ENCODE measurements around the gene AGR2.

AGR2 gene

DNA sequence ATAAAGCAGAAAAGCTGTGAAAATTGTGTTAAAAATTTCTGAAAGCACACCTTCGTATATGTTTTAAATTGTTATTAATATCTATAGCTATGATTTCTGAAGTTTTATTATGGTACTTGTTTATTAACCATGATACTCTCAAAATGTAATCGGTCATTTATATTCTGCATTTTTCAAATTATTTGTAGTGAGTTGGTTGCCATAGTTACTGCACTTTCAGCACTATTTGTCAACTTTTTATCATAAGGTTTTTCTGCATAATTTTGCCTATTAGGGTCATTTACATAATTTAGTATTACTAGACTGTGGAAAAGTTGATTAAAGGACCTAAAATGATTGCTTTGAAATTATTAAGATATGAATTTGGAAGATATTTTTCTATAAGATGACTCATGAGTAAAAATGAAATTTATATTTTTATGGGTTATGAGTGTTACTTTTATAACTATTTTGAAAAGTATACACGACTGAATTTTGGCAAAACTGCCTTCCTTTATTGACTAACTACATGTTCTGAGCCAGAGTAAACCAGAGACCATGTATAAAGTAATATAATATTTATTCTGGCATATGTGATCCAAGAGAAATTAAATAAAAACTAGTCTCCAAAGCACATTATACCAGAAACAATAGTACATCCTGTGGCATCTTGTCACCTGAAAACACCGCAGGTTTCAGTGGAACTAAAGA, 7.9 kb upstream of the AGR2 start:
- DNase-seq: no peak

DNA sequence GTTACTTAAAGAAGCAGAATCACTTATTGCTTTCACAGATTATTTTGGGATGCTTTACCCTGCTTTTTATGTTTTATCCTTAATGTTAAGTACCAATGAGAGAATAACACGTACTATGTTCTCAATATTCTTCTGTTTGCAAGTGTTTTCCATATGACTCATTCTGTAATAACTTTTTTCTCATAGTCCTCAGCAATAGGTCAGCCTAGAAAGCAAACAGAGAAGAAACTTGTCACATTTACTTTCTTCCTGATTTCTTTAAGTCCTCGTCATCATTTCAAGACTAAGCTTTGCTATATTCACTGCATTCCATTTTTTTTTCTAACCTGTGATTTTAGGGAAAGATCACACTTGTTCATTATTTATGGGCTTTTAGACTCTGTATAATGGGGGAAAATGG, 6.8 kb upstream of the AGR2 start:
- DNase-seq: no peak

DNA sequence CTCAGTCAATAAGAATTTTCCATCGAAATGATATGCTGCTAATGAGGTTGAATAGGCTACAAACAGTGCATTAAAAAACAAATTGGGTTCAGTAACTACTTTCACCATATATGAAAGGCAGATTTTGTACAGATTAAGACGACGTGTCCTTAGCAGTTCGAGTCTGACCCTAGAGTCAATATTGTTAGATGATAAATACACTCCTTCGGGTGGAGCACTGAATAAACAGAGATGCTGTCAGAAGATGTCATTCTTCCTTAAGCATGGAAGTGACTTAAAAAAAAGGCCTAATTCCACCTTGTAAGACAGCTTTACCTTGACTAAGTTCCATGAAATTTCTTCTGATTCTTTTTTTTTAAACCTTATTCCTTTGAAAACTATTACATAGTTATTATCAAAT, 5.8 kb upstream of the AGR2 start:
- DNase-seq: no peak

DNA sequence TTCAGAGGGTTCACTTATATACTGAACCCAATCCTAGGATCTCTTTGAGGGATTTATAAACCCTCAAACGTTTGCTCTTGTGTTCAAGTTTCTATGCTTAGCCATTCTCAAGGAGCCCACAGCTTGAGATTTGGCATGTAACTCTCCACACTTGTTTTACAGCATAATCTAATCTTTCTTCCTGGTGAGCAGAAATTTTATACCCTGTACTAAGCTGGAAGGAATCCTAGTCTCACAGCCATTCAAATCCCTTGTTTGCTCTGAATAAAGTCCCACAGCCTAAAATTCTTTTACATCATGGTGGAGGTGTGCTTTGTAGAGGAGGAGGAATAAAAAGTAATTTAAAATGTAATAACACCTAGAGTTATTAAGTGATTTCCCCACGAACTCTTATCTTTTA, 5.3 kb upstream of the AGR2 start:
- DNase-seq: no peak

DNA sequence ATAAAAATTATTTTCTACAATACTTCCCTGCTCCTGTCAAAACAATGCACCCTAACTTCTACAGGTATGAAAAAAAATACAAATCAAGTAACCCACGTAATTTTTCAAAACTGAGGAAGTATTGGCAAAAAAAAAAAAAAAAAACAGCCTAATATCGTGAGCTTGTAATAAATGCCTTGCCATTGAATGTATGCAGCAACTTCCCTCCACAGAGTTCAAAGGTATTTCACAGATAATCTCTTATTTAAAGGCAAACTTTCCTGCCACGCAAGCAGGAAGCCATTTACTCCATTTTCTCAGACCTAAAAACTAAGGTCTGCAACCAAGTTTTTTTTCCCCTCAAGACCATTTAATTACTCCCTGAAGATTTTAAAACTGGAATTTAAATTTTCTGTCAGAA, 642 bp upstream of the AGR2 start:
- DNase-seq: no peak

DNA sequence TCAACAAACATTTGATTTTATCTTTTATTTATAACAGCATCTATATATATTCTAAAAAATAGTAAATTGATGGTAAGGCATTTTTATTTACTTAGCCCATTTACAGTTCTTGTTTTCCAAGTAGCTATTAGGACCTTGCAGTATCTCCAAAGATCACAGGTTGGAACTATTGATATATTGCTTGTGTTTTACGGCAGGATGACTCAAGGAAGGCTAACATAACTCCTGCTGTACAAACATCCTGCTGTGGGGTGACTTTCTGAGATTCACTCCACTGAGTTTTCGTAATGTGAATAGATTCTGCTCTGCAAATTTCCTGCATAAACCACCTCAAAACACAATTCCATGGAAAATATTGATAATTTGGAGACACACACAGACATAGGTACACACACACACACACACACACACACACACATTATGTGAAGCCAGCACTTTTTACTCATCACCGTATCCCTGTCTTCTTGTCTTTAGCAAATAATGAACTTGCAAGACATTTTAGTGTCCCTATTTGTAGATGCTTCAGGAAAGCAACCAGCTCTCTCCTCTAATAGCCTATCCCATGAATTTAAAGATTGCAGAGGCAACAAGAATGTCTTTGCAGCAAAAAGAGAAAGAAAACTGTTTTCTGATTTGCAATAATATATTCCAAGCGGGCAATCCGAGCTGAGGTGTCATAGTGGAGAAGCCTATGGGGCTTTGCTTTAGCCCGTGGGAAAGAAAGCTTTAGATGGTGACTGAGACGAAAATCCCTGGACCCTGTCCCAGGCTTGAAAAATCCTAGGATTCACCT, 722 bp downstream of the AGR2 start:
- DNase-seq: no peak

DNA sequence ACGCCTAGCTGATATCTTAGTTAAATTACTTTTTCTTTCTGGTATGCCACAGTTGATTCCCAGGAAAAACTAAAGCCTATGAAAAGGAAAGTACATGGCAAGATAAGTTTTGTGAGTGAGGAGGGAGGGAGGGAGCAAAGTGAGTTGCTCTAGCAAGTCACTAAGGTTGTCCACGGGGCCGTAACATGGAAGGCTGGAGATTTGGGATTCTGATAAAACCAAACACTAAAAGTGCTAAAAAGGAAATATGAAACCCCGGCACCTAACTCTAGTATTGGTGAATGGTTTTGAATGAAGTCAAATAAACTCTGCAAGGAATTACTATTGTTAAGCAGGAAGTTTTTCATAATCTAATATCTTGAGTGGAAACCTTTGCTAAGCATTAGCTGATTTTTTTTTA, 1.7 kb downstream of the AGR2 start:
- no peak for DNase-seq

DNA sequence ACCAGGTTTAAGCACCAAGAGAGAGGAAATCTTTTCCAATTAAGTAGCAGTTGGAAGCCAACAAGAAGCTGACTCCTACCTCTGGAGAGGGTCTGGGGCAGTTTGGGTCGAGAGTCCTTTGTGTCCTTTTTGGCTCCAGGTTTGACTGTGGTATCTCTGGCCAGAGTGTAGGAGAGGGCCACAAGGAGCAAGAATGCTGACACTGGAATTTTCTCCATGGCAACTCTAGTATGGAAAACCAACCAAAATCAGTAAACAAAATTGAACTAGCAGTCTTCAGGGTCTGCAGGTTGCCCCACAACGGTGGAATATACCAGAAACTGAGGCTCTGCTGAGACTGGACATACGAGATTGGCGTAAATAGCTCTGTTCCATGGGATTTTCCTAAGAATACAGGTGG, 3.2 kb downstream of the AGR2 start:
- no peak for DNase-seq

DNA sequence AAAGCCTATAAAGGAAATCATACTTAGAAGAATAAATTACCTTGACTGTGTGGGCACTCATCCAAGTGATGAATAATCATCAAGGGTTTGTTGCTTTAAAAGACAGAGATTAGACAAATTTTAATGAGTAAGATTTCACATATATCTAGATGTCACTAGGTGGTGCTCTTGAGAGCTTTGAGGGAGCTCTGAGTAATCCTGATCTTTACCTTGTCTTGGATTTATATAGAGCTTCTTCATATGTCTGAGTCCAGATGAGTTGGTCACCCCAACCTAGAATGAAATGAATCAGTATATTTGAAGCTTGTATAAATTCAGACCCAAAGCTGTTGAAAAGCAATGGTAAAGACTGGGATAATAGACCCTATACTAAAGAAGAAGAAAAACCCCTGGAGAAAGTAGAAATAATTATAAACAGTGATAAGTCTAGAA, 3.7 kb downstream of the AGR2 start:
- DNase-seq: peak in 1 of 5 donors; percentile 18

DNA sequence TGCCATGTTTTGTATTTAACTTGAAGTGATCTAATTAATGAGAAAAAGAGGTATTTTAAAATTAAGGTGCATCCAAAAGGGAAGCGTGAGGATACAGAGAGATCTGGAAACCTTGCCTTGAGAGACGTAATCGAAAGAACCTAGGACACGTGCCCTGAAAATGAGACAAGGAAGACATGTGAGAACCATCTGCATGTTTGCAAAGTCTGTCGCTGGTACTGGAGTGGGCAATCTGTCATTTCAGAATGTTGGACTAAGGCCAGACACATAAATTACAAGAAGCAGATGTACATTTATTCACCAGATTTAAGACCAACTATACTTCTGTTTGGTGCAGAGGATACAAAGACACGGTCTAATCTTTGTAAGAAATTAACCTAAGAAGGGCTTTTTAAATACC, 9.2 kb downstream of the AGR2 start:
- no peak for DNase-seq

DNA sequence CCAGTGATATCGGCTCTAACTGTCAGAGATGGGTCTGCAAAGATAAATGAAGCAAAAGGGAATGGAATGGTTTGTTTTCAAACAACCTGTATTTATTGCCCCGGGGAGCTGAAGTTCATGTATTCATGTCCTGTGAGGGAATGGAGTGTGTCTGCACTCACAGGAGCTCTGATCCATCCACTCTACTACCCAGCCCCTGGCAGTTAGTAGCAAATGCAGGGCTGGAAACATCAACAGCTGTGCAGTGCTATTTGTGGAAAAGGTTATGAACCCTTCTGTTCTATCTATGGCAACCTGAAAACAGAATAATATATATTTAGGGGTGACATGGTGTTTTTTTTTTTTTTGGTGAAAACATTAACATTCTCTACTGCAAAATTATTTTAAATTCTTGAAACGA, 9.8 kb downstream of the AGR2 start:
- no peak for DNase-seq

DNA sequence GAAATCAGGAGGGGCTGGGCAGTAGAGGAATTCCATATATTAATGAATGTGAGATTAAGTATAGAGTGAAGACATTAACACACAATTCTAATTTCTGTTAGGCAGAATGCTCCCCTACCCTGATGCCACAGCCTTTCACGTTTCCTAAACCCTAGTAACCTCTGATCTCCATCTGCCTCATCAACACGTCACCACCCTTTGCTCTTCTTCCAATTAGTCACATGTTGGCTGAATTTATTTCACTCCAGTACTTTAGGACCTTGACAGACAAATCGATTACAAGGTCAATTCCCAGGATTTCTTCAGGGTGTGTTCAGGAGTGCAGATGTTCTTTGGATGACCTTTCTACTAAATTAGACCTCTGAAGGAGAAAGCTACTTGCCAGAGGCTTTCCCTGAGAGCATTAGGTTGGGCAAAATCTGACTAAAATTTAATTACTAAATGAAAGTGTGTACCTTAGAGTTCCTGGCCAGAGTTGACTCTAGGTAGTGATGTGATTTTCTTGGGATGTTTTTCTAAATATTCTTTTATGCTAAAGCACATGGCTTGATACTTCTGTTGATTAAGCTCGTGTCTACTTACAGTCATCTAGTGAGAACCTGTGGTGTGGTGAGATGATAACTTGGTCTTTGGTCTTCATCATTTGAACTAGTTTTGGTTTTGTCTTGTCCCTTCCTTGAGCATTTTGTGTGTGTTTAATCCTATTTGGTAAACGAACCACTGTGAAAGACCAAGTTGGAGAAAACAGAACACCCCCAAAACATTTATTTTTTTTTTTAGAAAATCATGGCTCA, 12.7 kb downstream of the AGR2 start:
- DNase-seq: peak in 1 of 5 donors; percentile 13

DNA sequence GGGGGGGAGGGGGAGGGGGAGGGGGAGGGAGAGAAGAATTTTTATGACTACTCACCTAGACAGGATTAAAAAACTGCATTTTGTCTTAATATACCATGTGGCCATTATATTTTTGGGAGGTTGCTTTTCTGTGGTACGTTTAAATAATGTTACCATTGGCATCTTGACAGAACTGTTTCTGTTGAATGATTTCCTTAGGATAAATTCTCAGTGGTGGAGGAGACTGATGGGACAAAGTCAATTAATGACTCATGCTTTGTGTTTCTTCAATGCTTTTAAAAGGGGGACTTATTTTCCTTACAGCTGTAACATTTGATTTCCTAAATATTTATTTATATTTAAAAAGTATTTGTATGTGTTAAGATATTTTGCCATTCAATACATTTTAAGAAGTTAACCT, 13.7 kb downstream of the AGR2 start:
- no peak for DNase-seq

DNA sequence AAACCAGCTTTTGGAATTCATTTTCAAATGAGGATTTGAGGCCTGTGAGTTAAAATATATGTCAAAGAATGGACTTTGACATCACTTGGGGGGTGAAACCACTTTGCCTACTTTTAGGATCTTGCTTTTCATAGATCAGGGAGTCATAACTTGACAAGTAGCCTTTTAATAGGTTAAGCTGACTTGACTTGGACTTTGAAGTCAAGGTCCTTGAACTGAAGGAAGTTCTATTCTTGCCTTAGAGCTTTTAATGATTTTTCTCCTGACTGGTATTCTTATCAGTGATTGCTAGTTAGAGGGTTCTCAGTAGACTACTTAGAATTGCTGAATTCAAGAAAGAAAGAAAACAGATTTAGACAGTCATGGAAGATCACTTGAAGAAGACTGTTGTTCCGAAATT, 17.7 kb downstream of the AGR2 start:
- no peak for DNase-seq

DNA sequence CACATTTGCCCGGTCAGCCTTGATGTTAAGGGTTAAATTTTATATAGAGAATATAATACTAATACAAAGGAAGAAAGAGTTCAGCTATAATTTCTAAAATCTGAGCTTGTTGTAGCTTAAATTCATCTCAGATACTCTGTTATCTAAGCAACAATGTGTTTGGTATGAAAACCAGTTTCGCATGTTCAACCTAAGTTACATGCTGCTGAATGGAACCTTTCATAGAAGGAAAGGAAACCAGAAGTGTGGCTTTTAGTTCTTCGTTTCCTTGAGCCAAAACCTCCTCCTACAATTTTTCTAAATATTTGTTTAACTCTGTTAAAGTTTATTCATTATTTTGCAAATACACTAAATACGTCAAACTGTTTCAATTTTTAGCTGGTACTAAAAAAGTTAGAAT, 18.5 kb downstream of the AGR2 start:
- no peak for DNase-seq

DNA sequence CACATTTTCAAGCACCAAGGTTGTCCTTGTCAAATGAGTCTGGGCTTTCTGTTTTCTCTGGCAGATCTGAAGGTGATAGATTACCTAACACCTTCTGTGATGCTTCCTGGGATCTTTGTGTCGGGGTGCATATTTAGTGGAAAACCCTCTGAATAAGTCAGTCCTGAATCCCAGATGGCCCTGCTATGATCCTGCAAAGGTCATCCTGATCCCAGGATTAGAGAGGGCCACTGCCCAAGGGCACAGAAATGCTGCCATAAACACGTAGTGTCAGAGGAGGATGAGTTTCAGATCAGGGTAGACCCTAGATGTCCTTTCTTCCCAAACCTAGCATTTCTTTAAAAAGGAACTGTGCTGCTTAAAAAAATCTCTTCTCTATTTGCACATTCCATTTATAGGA, 19.0 kb downstream of the AGR2 start:
- DNase-seq: no peak

DNA sequence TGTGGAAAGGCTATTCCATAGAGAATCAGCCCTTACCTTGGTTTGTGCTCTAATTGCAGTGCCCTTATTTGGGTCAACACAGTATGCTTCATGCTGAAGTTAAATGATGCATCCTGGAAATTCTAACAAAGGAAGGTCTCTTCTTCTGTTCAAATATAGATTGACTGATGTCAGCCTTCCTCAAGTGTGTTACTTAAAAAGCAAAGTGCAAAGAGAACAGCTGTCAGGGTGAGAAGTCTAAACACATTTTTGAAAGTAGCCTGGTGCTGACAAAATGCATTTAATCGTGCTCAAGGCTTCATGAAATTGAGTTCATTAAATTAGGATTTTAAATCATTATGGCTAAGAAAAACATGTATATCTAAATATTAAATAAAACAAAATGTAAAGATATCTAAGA, 19.5 kb downstream of the AGR2 start:
- no peak for DNase-seq

DNA sequence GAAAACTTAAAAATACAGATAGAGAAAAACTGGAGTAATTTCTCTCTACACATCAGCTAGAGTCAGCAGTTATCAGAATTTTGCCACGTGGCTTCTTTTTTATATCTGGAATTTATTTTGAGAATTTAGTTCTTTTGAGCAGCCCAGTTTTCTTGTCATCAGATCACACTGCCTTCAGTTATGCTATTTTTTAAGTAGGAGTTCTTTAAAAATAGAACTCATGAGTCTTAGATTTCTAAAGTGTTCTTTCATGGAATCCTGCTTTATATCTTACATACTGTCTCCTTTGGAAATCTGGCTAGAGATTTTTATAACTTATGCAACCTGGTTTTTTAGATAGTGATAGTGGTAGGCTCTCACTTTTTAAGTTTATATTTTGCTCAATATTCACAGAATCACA, 24.2 kb downstream of the AGR2 start:
- no peak for DNase-seq

DNA sequence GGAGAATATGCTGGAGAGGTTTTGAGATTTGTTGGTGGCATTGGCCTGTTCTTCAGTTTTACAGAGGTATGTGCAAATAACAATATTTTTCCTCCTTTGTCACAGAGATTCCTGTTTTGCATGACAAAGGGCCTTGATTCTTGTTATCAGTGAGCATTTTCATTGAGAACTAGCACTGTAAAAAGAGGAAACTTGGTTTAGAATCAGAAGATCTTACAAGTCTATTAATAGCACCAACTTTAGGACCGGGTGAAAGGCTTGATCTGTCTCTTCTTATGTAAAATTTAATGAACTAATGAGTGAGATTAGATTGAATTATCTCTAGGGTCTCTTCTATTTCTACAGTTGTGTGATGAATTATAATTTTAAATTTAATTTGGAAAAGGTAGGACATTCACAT, 25.7 kb downstream of the AGR2 start:
- DNase-seq: no peak

DNA sequence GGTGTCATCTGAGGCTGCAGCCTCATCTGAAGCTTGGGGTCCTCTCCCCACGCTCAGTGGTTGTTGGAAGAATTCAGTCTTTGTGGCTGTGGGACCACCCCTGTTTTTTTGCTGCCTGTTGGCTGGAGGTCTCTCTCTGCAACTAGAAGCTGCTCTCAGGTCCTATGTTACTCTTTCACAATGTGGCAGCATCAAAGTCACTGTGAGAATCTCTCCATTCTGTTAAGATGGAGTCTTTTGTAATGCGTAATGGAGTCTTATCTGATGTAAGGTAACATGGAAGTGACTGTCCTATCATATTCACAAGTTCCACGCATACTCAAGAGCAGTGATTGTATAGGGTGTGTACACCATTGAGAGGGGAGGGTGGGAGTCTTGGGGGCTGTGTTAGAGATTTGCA, 26.3 kb downstream of the AGR2 start:
- no peak for DNase-seq

DNA sequence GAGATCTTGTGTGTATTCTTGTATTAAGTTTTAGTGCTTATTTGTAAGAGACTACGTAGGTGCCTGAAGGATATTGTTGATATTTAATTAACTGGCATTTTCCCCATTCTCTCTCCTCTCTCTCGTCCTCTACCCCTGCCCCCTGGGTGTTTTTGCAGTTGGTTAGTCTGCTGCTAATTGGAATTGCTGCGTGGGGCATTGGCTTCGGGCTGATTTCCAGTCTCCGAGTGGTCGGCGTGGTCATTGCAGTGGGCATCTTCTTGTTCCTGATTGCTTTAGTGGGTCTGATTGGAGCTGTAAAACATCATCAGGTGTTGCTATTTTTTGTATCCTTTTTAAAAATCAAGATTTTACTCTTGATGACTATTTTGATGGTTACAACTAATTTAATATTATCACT, 28.7 kb downstream of the AGR2 start:
- DNase-seq: no peak

DNA sequence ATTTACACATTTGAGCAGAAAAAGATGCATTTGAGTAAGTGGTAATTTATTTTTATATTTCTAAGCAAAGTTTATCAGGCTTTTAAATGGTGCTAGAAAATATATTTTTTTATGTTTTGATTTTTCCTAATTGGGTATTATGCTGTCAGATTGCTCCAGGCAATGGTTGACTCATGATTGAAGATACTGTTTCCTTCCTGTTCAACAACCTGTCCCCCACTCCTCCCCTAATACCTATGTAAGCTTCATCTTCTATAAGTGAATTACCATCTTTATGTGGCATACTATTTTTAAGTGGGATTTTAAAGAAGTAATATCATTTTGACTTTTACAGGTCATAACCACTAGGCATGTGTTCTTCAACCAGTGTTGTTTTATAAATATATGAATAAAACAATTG, 29.8 kb downstream of the AGR2 start:
- DNase-seq: no peak

DNA sequence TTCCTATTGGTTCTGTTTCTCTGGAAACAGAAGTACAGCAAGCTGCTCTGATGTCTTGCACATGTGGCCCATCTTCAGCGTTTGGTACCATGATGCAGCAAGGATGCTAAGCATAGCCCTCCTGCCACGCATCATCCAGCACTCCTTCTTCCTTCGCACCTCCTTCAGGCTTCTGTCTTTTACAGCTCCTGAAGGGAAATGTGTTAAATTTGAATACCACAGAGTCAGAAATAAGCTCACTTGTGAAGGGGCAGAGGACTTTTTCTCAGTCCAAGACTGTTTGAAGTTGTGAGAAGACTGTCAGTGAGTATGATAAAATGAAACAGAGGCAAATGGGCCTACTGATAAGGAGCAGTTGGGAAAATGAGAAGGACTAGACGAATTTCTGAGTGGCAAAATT, 30.5 kb downstream of the AGR2 start:
- no peak for DNase-seq

DNA sequence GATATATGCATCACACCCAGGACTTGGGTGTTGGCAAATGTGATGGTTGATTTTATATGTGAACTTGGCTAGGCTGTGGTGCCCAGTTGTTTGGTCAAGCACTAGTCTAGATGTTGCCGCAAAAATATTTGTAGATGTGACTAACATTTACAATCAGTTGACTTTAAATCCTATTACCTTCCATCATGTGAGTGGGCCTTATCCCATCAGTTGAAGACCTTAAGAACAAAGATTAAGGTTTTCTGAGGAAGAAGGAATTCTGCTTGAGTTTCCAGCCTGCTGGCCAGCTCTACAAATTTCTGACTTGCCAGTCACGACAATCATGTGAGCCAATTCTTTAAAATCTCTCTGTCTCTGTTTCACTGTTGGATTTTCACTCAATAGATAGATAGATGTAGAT, 30.9 kb downstream of the AGR2 start:
- no peak for DNase-seq
